Choroid plexus epithelial cell (primary cell): Measurements from ENCODE around the gene MBTD1.
"Not testable (repeated sequence)": the region's sequence is repeated elsewhere in the genome, so short reads cannot be mapped to it uniquely, and the experiment has no call there.

Experiments
- DNase-seq: peaks from one replicate; pipeline ENCODE4 v3.0.0-alpha.2; 2010; ENCODE audit warnings: low read depth
- H3K4me3 ChIP-seq: 2 replicates; pipeline ENCODE4 v1.5.1; 2011; ENCODE audit warnings: low read depth, mild to moderate bottlenecking, control low read depth, low read length, moderate library complexity
- TF ChIP-seq, protein P1 (sequence below): conservative IDR thresholded peaks from 2 replicates; pipeline ENCODE4 v1.5.1; 2011; ENCODE audit warnings: low read depth, mild to moderate bottlenecking, control low read depth, inconsistent platforms, low read length, moderate library complexity

The MBTD1 gene

DNA sequence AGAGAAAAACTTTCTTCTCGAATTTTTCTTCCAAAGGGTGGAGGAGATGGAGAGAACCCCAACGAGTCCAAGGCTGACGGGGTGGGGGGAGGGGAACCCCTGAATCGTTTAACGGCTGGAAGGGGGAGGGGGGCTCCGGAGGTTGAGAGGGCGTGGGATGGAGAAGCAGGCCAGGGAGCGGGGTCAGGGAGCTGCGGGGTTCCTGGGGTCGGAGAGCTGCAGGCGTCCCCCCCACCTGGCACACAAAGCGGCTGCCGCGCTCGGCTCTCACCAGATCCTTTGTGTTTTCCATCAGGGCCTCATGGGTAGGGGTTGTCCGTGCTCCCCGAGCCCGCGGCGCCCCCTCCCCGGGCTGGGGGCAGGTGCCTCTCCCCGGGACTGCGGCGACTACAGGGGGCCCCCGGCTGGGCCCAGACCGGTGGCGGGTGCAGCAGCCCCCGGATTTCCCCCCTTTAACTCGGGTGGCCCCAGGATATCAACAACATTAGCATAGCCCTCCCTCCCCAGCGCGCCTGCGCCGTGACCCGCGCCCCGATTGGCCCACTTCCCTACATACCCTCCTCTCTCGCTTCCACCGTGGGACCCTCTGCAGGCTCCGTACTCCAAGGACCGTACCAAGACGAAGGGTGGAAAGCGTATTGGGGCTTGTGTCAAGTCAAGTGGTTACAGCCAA, at the start of gene MBTD1:
TSS of gene MBTD1 (minus strand) at position 486 of the 673 bp plus-strand sequence. CDS start 34,888 bp downstream, outside the sequence.
- peak; percentile 98 for DNase-seq
- TF ChIP-seq, protein P1, sequence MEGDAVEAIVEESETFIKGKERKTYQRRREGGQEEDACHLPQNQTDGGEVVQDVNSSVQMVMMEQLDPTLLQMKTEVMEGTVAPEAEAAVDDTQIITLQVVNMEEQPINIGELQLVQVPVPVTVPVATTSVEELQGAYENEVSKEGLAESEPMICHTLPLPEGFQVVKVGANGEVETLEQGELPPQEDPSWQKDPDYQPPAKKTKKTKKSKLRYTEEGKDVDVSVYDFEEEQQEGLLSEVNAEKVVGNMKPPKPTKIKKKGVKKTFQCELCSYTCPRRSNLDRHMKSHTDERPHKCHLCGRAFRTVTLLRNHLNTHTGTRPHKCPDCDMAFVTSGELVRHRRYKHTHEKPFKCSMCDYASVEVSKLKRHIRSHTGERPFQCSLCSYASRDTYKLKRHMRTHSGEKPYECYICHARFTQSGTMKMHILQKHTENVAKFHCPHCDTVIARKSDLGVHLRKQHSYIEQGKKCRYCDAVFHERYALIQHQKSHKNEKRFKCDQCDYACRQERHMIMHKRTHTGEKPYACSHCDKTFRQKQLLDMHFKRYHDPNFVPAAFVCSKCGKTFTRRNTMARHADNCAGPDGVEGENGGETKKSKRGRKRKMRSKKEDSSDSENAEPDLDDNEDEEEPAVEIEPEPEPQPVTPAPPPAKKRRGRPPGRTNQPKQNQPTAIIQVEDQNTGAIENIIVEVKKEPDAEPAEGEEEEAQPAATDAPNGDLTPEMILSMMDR, result no peak
- H3K4me3 ChIP-seq, result peak within 1 kb of the TSS; percentile 74

DNA sequence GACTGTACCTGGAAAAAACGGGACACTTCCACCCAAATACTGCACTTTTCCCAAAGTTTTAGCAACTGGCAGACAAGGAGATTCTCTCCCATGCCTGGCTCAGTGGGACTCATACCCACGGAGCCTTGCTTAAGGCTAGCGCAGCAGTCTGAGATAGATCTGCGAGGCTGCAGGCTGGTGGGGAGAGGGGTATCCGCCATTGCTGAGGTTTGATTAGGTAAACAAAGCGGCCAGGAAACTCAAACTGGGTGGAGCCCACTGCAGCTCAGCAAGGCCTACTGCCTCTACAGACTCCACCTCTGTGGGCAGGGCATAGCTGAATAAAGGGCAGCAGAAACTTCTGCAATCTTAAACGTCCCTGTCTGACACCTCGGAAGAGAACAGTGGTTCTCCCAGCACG, 45.3 kb upstream of the MBTD1 start:
- TF ChIP-seq, protein P1, result no peak
- H3K4me3 ChIP-seq, result no peak overlapping the region
- no peak for DNase-seq

DNA sequence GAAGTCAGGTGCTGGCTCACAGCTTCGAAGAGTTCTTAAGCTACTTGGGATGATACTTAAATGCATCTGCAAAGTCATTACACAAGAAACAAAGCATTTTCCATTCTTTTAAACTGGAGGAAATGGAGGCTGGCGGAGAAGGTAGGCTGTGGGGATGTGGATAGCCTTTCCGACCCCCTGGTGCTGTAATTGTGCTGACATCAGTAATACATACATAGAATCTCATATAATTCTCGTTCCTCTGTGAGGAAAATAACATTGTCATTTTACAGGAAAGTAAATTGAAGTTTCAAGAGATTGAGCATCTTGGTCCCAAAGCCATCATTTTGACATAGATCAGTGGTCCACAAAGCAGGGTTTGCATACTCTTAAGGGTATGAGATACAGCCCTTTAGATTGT, 40.0 kb upstream of the MBTD1 start:
- H3K4me3 ChIP-seq, result no peak overlapping the region
- no peak for DNase-seq
- TF ChIP-seq, protein P1, result no peak

DNA sequence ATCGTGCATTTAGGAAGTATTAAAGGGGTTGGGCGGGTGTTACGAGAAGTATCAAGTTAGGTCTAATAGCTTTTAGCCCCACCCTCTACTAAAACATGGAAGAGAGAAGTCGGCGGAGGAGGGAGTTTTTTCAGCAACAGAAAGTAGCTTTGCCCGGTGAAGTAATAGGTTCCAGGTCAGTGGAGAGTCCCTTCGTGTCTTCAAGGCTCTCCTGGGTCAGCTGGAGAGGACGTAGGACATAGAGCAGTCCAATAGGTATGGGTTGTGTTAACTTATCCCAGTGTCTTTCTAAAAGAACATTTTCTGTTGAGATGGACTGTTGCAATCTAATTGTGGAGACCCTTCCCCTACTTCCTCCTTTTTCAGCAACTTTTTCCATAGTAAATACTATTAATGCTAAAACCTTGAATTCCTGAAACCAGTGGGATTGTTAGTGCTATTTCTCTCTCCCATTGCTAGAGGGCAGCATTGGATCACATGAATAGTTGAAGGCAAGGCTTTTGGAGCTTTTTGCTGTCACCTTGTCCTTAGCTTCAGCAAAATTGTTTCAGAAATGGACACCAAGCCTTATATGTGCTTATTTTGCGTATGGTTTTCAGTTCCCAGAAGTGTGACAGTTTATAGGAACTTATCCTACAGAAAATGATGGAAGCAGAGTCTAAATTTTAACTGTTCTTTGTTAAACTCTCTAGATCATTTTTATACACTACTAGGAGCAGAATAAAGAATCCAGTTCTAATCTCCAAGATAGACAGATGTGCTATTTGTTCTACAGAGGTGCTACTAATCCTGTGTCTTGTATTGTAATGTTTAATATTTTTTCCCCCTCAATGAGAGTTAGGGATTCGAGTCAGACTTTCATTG, 38.9 kb upstream of the MBTD1 start:
- TF ChIP-seq, protein P1, result peak; percentile 84
- no peak overlapping the region for H3K4me3 ChIP-seq
- DNase-seq, result peak; percentile 75

DNA sequence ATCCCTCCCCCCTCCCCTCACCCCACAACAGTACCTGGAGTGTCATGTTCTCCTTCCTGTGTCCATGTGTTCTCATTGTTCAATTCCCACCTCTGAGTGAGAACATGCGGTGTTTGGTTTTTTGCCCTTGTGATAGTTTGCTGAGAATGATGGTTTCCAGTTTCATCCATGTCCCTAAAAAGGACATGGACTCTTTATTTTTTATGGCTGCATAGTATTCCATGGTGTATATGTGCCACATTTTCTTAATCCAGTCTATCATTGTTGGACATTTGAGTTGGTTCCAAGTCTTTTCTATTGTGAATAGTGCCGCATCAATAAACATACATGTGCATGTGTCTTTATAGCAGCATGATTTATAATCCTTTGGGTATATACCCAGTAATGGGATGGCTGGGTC, 34.5 kb upstream of the MBTD1 start:
- DNase-seq, H3K4me3 ChIP-seq: not testable (repeated sequence)

DNA sequence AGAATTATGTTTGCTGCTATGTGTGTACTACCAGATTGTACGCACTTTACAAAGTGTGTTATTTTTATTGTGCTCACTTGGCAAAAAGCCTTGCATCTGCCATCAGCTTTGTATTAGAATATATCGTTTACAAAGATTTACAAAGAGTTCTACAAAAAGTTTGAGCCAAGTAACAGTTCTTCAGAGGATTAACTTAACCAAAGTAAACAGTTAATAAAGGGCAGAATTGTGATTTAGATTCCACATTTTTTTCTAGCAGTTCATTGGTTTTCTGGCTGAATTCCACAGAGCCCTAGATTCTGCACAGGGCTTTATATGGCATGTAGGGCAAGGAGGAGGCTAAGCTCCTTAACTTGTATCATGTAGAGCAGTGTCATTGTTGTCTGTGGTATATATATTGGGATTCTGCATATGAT, 29.9 kb upstream of the MBTD1 start:
- TF ChIP-seq, protein P1, result no peak
- no peak overlapping the region for H3K4me3 ChIP-seq
- DNase-seq, result no peak

DNA sequence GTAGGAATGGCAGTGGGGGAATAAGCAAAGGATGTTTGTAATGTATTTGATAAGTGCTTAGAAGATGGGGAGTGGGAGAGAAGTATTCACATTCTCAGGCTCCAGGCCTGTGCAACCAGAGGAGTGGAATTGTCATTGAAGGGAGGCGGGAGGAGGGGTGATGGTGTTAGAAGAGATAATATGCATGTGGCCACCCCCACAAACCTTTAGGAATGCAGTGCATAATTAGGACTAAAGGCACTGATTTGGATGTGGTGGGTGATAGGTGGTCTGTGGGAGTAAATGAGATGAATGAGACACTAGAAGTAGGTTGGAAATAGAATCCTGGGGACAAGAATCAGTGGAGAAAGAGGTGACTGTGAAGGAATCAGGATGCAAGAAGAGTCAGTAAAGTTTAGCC, 27.6 kb upstream of the MBTD1 start:
- TF ChIP-seq, protein P1, result no peak
- no peak for DNase-seq
- H3K4me3 ChIP-seq, result no peak overlapping the region
